GM19397 (cell line): ENCODE data around the gene ISOC1.
A peak's percentile ranks its signal among the peaks of the same experiment; 100 is the strongest.

Experiments used
- ATAC-seq: cut with Tn5 transposase; IDR thresholded peaks from one replicate; pipeline ENCODE4 v1.9.1; 2021; ENCODE audit warnings: mild to moderate bottlenecking, moderate library complexity; ENCODE audit not compliant: unreplicated experiment

The ISOC1 gene

DNA sequence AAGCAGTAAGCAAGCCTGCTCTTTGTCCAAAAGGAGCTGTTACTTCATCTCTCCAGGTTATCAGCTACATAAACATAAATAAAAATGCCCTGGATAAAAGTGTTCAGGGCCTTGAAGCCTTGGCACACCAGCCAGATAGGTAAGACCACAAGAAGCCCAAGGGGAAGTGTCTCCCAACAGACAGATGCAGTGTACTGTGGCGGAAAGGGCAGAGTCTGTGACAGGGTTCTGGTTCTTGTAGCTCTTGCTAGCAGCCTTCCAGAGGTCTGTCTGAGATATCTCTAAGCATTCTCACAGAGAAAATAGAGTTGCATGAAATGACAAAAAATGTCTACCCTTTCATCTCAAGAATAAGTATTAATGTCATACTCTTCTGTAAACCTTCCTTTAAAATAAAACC lies 30.1 kb downstream of the ISOC1 start:
- ATAC-seq = no peak

DNA sequence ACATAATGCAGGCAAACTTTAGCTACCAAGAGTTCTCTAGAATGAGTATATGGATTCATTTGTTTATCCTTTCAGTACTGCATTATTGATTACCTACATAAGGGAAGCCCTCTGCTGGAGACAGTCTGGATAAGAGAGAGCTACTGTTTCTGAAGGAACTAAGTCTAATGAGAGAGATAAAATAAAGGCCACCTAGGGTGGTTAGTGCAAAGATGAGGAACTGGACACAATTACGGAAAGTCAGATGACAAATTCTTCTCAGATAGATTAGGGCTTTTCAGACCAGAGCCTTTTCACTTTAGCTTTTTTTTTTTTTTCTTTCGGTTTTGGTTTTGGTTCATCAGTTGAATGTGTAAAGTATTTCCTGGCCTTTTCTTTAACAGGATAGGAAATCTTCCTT lies 31.3 kb downstream of the ISOC1 start:
- ATAC-seq = peak; percentile 75

DNA sequence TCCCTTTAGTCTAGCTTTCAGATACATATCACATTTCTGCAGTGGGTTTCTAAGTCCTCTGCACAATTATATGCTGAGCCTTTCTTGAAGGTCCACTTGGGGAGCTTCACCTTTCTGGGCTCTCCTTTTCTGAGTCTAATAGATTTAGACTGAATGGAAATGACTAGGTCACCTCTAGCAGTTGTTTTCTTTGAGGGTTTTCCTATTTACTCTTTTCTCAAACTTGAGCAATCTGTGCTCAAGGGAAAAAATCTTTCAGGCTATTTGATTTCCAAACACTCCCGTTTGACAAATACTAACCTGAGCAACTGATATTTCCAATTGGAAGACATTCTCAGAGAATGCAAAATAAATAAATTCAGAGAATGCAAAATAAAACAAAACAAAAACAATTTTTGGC lies 39.0 kb downstream of the ISOC1 start:
- no peak for ATAC-seq

DNA sequence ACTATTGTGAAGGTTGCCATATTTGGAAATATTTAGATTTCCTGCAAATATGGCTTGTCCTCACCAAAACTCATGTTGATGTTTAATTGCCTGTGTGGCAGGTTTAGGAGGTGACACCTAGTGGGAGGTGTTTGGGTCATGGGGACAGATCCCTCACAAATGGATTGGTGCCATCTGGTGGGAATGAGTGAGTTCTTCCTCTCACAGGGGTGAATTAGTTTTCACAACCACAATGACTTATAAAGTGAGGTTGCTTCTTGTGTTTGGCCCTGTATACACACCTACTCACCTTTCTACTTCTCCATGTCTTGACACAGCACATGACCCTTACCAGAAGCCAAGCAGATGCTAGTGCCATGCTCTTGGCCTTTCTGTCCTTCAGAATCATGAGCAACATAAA lies 41.1 kb downstream of the ISOC1 start:
- no peak for ATAC-seq

DNA sequence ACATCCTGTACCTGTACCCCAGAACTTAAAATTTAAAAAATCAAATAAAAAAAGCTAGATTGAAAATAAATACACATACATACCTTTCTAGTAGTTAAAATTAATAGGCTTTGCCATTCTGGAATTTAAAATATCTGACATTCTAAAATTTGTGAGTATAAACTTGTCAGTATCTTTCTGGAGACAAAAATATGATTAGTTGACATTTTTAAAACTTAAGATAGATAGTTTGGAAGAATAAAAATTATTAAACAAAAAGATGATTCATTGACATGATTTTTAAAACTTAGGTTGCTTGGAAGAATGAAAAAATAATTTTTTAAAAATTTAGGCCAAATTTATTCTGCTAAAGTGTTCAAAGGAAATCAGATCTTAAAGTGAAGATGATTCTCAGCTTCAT lies 43.1 kb downstream of the ISOC1 start:
- ATAC-seq = no peak

DNA sequence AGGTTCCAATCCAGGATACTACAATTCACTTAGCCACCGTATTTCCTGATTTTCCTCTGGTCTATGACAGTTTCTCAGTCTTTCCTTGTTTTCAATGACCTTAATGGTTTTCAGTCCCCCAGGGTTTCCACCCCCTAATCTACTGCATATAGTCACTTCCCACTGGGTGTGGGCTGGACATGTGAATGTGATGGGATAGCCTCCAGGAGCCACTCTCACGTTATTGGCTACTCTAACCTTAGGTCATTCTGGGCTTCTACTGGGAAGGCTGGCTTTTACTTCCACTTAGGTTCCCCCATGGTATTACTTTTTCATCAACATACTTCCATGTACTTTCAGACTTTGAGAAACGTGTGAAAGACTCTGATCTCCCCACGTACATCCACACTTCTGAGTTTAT lies 46.5 kb downstream of the ISOC1 start:
- no peak for ATAC-seq

DNA sequence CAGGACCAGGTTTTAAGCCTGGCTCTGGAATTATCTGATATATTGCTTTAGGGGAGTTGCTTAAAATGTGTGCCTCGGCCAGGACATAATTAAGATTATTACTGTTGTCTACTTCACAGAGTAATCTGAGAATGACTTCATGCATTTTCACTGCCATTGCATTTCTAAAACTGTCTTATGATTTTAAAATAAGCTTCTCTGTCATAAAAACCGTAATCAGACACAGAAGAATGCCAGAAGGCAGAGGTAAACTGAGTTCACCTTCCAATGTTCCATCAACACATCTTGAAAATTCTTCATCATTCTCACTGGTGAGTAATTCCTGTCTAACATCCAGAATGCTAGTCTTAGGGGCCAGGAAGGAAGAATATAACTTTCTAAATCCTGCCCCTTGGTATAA lies 47.1 kb downstream of the ISOC1 start:
- ATAC-seq = no peak

DNA sequence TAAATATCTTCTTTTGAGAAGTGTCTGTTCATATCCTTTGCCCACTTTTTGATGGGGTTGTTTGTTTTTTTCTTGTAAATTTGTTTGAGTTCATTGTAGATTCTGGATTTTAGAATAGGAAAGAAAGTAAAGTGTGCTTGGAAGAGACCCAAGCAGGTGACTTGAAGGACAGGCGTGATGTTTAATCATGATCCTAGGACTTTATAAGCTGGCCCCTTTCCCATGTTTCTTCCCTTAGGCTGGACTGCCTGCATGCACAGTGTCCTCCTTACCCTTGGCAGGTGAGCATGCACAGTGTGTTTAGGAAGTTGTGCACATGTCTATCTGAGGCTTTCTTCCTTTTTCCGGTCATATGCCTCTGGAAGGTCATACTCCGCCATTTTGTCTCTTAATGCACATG lies 61.3 kb downstream of the ISOC1 start:
- ATAC-seq = no peak

DNA sequence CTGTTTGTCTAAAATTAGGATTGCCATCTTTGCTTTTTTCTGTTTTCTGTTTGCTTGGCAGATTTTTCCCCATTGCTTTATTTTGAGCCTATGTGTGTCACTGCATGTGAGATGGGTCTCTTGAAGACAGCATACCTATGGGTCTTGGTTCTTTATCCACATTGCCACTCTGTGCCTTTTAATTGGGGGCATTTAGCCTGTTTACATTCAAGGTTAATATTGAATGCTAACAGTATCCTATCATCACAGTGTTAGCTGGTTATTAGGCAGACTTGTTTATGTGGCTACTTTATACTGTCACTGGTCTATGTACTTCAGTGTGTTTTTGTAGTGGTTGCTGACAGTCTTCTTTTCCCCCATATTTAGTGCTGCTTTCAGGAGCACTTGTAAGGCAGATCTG lies 67.3 kb downstream of the ISOC1 start:
- no peak for ATAC-seq
